ENCODE data around the gene TAS1R3.

The TAS1R3 gene

DNA sequence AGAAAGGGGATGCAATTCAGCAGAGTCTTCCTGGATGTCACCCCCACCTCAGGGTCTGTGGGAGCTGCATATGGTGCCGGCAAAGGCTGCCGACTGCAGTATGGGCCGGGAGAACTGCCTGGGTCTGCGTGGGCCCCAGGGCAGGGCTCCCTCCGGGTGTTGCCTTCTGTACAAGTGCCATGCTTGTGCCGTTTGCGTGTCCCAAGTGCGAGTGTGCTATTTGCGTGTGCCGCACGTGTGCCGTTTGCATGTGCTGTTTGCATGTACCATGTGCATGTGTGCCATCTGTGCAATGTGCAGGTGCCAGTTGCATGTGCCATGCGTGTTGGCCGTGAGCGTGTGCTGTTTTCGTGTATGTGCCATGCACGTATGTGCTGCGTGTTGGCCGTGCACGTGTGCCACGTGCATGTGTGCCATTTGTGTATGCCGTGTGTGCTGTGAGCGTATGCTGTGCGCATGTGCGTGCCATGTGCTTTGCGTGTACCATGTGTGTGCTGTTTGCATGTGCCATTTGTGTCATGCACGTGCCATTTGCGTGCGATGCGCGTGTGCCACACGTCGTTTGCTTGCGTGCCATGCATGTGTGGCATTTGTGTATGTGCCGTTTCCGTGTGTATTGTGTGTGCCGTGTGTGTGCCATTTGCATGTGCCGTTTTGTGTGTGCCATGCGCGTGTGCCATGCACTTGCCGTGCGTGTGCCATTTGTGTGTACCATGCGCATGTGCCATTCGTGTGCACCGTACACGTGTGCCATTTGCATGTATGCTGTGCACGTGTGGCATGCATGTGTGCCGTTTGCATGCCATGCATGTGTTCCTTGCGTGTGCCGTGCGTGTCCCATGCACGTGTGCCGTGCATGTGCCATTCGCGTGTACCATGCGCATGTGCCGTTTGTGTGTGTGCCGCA is 1.5 kb upstream of the TAS1R3 start:
- Histone ChIP-seq H3K27ac (ENCODE audit: low read depth, low read length) (no peak overlapping the region), H3K27me3 (ENCODE audit: control insufficient read depth, insufficient read depth, low read length) (no peaks in the 10 kb centered on the region), H3K36me3 (ENCODE audit: control insufficient read depth, insufficient read depth, low read length) (0 out of 2 replicates have a peak, but pooled peaks cover 5% of the 10 kb centered on the region), H3K4me3 (ENCODE audit: low read depth, low read length) (no peak overlapping the region), H3K9ac (ENCODE audit: low read length) (no peak overlapping the region), H3K4me1 (ENCODE audit: control insufficient read depth, insufficient read depth, low read length) (no peaks in the 10 kb centered on the region), H3K9me3 (ENCODE audit: control insufficient read depth, insufficient read depth, low read depth, low read length) (no peaks in the 10 kb centered on the region)

DNA sequence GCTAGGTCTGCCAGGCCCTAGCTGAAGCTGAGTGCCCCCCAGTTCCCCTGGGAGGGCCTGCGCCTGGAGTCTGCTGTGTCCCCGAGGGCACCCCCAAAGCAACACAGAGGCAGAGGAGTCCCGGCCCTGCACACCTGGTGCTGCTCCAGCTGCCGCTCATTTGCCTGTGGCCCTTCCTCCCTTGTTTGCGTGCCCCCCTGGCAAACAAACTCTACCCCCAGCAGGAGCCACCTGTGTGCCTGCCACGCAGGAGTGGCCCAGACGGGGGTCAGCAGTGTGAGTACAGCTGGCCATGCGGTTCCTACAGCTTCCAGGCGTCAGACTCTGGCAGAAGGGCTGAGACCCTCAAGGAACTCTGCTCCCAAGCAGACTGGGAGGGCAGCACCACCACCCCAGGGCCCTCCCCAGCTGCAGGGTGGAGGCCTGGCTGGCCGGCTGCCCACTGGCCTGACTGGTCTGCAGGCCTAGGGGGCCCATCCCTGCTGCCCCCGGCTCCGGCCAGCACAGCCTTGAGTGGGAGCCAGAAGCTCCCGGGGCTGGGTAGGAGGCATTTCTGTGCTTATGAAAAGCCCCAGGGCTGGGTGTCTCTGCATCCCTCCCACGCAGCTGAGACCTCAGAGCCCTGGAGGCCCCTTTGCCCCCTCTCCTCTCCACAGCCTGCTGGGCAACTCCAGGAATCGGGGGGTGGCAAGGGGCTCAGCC is 563 bp upstream of the TAS1R3 start:
- H3K4me3 ChIP-seq (ENCODE audit: low read depth, low read length): no peak overlapping the region
- no peak overlapping the region for H3K9ac ChIP-seq (ENCODE audit: low read length)
- peaks cover 10% of the 10 kb centered on the region; the same call in 1 of the 2 replicates for H3K36me3 ChIP-seq (ENCODE audit: control insufficient read depth, insufficient read depth, low read length)
- H3K9me3 ChIP-seq (ENCODE audit: control insufficient read depth, insufficient read depth, low read depth, low read length): no peaks in the 10 kb centered on the region
- H3K27ac ChIP-seq (ENCODE audit: low read depth, low read length): no peak overlapping the region
- no peaks in the 10 kb centered on the region for H3K27me3 ChIP-seq (ENCODE audit: control insufficient read depth, insufficient read depth, low read length)
- H3K4me1 ChIP-seq (ENCODE audit: control insufficient read depth, insufficient read depth, low read length): no peaks in the 10 kb centered on the region

DNA sequence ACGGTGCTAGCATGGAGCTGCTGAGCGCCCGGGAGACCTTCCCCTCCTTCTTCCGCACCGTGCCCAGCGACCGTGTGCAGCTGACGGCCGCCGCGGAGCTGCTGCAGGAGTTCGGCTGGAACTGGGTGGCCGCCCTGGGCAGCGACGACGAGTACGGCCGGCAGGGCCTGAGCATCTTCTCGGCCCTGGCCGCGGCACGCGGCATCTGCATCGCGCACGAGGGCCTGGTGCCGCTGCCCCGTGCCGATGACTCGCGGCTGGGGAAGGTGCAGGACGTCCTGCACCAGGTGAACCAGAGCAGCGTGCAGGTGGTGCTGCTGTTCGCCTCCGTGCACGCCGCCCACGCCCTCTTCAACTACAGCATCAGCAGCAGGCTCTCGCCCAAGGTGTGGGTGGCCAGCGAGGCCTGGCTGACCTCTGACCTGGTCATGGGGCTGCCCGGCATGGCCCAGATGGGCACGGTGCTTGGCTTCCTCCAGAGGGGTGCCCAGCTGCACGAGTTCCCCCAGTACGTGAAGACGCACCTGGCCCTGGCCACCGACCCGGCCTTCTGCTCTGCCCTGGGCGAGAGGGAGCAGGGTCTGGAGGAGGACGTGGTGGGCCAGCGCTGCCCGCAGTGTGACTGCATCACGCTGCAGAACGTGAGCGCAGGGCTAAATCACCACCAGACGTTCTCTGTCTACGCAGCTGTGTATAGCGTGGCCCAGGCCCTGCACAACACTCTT is 1.1 kb downstream of the TAS1R3 start:
- peaks cover 10% of the 10 kb centered on the region; the same call in 1 of the 2 replicates for H3K36me3 ChIP-seq (ENCODE audit: control insufficient read depth, insufficient read depth, low read length)
- no peaks in the 10 kb centered on the region for H3K9me3 ChIP-seq (ENCODE audit: control insufficient read depth, insufficient read depth, low read depth, low read length)
- H3K9ac ChIP-seq (ENCODE audit: low read length): no peak overlapping the region
- no peak overlapping the region for H3K27ac ChIP-seq (ENCODE audit: low read depth, low read length)
- H3K27me3 ChIP-seq (ENCODE audit: control insufficient read depth, insufficient read depth, low read length): no peaks in the 10 kb centered on the region
- no peaks in the 10 kb centered on the region for H3K4me1 ChIP-seq (ENCODE audit: control insufficient read depth, insufficient read depth, low read length)
- H3K4me3 ChIP-seq (ENCODE audit: low read depth, low read length): no peak overlapping the region

DNA sequence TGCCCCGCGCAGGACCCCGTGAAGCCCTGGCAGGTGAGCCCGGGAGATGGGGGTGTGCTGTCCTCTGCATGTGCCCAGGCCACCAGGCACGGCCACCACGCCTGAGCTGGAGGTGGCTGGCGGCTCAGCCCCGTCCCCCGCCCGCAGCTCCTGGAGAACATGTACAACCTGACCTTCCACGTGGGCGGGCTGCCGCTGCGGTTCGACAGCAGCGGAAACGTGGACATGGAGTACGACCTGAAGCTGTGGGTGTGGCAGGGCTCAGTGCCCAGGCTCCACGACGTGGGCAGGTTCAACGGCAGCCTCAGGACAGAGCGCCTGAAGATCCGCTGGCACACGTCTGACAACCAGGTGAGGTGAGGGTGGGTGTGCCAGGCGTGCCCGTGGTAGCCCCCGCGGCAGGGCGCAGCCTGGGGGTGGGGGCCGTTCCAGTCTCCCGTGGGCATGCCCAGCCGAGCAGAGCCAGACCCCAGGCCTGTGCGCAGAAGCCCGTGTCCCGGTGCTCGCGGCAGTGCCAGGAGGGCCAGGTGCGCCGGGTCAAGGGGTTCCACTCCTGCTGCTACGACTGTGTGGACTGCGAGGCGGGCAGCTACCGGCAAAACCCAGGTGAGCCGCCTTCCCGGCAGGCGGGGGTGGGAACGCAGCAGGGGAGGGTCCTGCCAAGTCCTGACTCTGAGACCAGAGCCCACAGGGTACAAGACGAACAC is 1.8 kb downstream of the TAS1R3 start:
- Histone ChIP-seq H3K27ac (ENCODE audit: low read depth, low read length) (no peak overlapping the region), H3K9me3 (ENCODE audit: control insufficient read depth, insufficient read depth, low read depth, low read length) (no peaks in the 10 kb centered on the region), H3K4me3 (ENCODE audit: low read depth, low read length) (no peak overlapping the region), H3K4me1 (ENCODE audit: control insufficient read depth, insufficient read depth, low read length) (no peaks in the 10 kb centered on the region), H3K9ac (ENCODE audit: low read length) (no peak overlapping the region), H3K27me3 (ENCODE audit: control insufficient read depth, insufficient read depth, low read length) (no peaks in the 10 kb centered on the region), H3K36me3 (ENCODE audit: control insufficient read depth, insufficient read depth, low read length) (peaks cover 5% of the 10 kb centered on the region; the same call in 1 of the 2 replicates)

DNA sequence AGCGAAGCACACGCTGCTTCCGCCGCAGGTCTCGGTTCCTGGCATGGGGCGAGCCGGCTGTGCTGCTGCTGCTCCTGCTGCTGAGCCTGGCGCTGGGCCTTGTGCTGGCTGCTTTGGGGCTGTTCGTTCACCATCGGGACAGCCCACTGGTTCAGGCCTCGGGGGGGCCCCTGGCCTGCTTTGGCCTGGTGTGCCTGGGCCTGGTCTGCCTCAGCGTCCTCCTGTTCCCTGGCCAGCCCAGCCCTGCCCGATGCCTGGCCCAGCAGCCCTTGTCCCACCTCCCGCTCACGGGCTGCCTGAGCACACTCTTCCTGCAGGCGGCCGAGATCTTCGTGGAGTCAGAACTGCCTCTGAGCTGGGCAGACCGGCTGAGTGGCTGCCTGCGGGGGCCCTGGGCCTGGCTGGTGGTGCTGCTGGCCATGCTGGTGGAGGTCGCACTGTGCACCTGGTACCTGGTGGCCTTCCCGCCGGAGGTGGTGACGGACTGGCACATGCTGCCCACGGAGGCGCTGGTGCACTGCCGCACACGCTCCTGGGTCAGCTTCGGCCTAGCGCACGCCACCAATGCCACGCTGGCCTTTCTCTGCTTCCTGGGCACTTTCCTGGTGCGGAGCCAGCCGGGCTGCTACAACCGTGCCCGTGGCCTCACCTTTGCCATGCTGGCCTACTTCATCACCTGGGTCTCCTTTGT is 2.6 kb downstream of the TAS1R3 start:
- H3K27ac ChIP-seq (ENCODE audit: low read depth, low read length): no peak overlapping the region
- H3K4me1 ChIP-seq (ENCODE audit: control insufficient read depth, insufficient read depth, low read length): no peaks in the 10 kb centered on the region
- H3K9me3 ChIP-seq (ENCODE audit: control insufficient read depth, insufficient read depth, low read depth, low read length): no peaks in the 10 kb centered on the region
- H3K9ac ChIP-seq (ENCODE audit: low read length): no peak overlapping the region
- H3K4me3 ChIP-seq (ENCODE audit: low read depth, low read length): no peak overlapping the region
- H3K36me3 ChIP-seq (ENCODE audit: control insufficient read depth, insufficient read depth, low read length): peaks cover 11% of the 10 kb centered on the region
- H3K27me3 ChIP-seq (ENCODE audit: control insufficient read depth, insufficient read depth, low read length): no peaks in the 10 kb centered on the region

DNA sequence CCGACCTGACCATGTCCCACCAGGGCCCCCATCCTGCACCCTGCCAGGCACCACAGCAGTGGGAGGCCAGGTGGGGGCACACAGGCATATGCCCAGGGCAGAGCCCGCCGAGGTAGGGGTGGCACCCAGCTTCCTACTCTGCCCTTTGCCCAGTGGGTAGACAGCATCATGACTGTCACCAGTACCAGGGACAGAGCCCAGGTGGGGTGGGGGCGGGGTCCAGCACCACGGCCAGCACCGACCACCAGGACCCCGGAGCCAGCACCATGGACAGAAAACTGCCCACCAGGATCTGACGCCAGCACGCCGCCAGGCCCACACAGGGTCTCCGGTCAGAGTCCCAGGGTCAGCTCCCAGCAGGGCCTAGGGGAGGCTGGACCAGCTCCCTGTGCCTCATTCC is 3.8 kb downstream of the TAS1R3 start:
- Histone ChIP-seq H3K36me3 (ENCODE audit: control insufficient read depth, insufficient read depth, low read length) (peaks cover 18% of the 10 kb centered on the region), H3K9ac (ENCODE audit: low read length) (no peak overlapping the region), H3K4me1 (ENCODE audit: control insufficient read depth, insufficient read depth, low read length) (no peaks in the 10 kb centered on the region), H3K4me3 (ENCODE audit: low read depth, low read length) (no peak overlapping the region), H3K9me3 (ENCODE audit: control insufficient read depth, insufficient read depth, low read depth, low read length) (no peaks in the 10 kb centered on the region), H3K27me3 (ENCODE audit: control insufficient read depth, insufficient read depth, low read length) (no peaks in the 10 kb centered on the region), H3K27ac (ENCODE audit: low read depth, low read length) (no peak overlapping the region)

DNA sequence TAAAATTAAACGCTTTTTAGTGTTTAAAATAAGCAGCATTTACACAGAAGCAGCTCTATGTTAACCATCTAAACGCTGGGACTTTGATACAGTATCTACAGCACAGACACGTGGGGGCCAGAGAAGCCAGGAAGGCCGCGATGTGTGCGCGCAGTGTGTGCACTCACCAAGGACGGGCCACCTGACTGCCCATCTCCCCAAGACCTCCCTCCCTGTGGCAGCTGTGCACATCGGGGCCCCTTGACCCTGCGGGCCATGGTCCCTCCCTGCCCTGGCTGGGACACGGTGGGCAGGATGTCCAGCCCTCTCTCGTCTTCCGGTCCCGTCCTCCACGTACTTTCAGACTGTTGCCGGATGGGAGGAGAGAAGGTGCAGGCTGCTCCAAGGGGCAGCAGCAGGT is 4.2 kb downstream of the TAS1R3 start:
- Histone ChIP-seq H3K9ac (ENCODE audit: low read length) (no peak overlapping the region), H3K4me1 (ENCODE audit: control insufficient read depth, insufficient read depth, low read length) (no peaks in the 10 kb centered on the region), H3K27ac (ENCODE audit: low read depth, low read length) (no peak overlapping the region), H3K9me3 (ENCODE audit: control insufficient read depth, insufficient read depth, low read depth, low read length) (no peaks in the 10 kb centered on the region), H3K4me3 (ENCODE audit: low read depth, low read length) (no peak overlapping the region), H3K27me3 (ENCODE audit: control insufficient read depth, insufficient read depth, low read length) (no peaks in the 10 kb centered on the region), H3K36me3 (ENCODE audit: control insufficient read depth, insufficient read depth, low read length) (peaks cover 22% of the 10 kb centered on the region)

DNA sequence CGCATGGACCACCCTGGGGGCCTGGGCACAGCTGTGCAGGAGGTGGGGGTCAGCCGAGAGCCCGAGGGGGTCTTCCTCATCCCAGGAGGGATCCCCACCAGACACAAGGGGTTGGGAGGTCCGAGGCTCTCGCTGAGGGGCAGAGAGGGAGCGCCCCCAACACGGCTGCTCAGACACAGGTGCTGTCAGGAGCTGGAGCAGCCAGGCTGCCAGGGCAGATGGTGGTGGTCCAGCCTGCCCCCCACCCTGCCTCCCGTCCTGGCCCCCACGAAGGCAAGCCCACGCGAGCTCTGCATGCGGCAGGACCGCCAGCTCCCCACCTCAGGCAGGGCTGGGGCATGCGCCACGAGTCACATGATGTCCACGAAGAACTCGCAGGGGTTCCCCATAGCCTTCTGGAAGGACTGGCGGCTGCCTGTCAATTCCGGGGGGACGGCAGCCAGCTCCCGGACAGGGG is 4.7 kb downstream of the TAS1R3 start:
- no peaks in the 10 kb centered on the region for H3K27me3 ChIP-seq (ENCODE audit: control insufficient read depth, insufficient read depth, low read length)
- peaks cover 28% of the 10 kb centered on the region for H3K36me3 ChIP-seq (ENCODE audit: control insufficient read depth, insufficient read depth, low read length)
- no peaks in the 10 kb centered on the region for H3K4me1 ChIP-seq (ENCODE audit: control insufficient read depth, insufficient read depth, low read length)
- no peak overlapping the region for H3K27ac ChIP-seq (ENCODE audit: low read depth, low read length)
- no peak overlapping the region for H3K4me3 ChIP-seq (ENCODE audit: low read depth, low read length)
- H3K9ac ChIP-seq (ENCODE audit: low read length): no peak overlapping the region
- H3K9me3 ChIP-seq (ENCODE audit: control insufficient read depth, insufficient read depth, low read depth, low read length): no peaks in the 10 kb centered on the region

DNA sequence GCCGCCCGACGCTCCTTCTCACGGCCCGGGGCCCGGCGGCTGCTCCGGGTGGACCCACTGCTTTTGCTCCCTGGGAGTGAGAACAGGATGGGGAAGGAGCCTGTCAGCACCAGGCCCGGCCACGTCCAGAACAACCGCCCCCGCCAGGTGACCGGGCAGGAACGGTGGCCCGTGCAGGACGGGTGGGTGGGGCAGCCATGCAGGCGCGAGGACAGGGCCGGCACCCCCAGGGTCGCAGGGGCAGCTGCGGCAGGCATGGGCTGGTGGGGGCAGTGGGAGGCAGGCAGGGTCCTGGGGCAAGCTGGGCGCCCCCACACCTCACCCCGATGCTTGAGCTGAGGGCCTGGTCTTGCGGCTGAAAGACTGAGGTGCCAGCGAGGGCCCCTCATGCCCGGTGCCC is 5.4 kb downstream of the TAS1R3 start:
- Histone ChIP-seq H3K27me3 (ENCODE audit: control insufficient read depth, insufficient read depth, low read length) (no peaks in the 10 kb centered on the region), H3K9ac (ENCODE audit: low read length) (no peak overlapping the region), H3K4me1 (ENCODE audit: control insufficient read depth, insufficient read depth, low read length) (no peaks in the 10 kb centered on the region), H3K36me3 (ENCODE audit: control insufficient read depth, insufficient read depth, low read length) (peaks cover 34% of the 10 kb centered on the region), H3K9me3 (ENCODE audit: control insufficient read depth, insufficient read depth, low read depth, low read length) (no peaks in the 10 kb centered on the region), H3K27ac (ENCODE audit: low read depth, low read length) (no peak overlapping the region), H3K4me3 (ENCODE audit: low read depth, low read length) (no peak overlapping the region)

All from HUES6 (cell line).